Activated T-helper 17 cell treated with anti-CD3 and anti-CD28 coated beads, Interleukin-2, amount 50 U/mL, for 72 hours (primary cell): ENCODE data around the gene GSN. TPM values are rescaled to one million over a fixed set of nuclear protein-coding genes. Genes with fewer than 3 reads are reported as not detected.
A peak's percentile ranks its signal among the peaks of the same experiment; 100 is the strongest.

Experiments
- ATAC-seq: fragments of 150-1000 bp; cut with Tn5 transposase; replicated peaks from 2 replicates; pipeline ENCODE4 v1.10.0; 2021; ENCODE audit warnings: mild to moderate bottlenecking, moderate library complexity
- H3K27ac Mint-ChIP-seq: one replicate; pipeline ENCODE4 v1.8.0; 2022; ENCODE audit warnings: mixed read lengths
- H3K27me3 Mint-ChIP-seq: one replicate; pipeline ENCODE4 v1.8.0; 2022; ENCODE audit warnings: mixed read lengths
- H3K36me3 Mint-ChIP-seq: one replicate; pipeline ENCODE4 v1.8.0; 2022; ENCODE audit warnings: low read depth, mild to moderate bottlenecking, mixed read lengths
- H3K4me1 Mint-ChIP-seq: one replicate; pipeline ENCODE4 v1.8.0; 2022; ENCODE audit warnings: mixed read lengths
- H3K4me3 Mint-ChIP-seq: one replicate; pipeline ENCODE4 v1.8.0; 2022; ENCODE audit warnings: mild to moderate bottlenecking, mixed read lengths
- H3K9me3 Mint-ChIP-seq: one replicate; pipeline ENCODE4 v1.8.0; 2022; ENCODE audit warnings: mixed read lengths
- total RNA-seq, 2 donors: library from RNA; stranded (reverse); gene quantifications; one replicate each; pipeline ENCODE4 v1.2.3, GENCODE V29; 2022

Gene GSN
- total RNA-seq, 2 donors from 2014 or later = 5.1 to 5.6 TPM

GRCh38 chr9:121322037-121322736 is 54.2 kb downstream of the GSN start:
- Mint-ChIP-seq H3K4me1 (no peaks in the 10 kb centered on the region), H3K27me3 (no peaks in the 10 kb centered on the region), H3K27ac (peak overlapping the region; percentile 20), H3K4me3 (peak overlapping the region; percentile 5), H3K9me3 (no peaks in the 10 kb centered on the region), H3K36me3 (no peaks in the 10 kb centered on the region)
- ATAC-seq = peak; percentile 59

GRCh38 chr9:121322737-121323448 is 54.9 kb downstream of the GSN start:
- Mint-ChIP-seq H3K4me3 (no peak overlapping the region), H3K4me1 (no peaks in the 10 kb centered on the region), H3K27ac (peak overlapping the region; percentile 20), H3K36me3 (no peaks in the 10 kb centered on the region), H3K27me3 (no peaks in the 10 kb centered on the region), H3K9me3 (no peaks in the 10 kb centered on the region)
- ATAC-seq = no peak

- H3K4me1 Mint-ChIP-seq = no peaks in the 10 kb centered on the region
- no peak overlapping the region for H3K27ac Mint-ChIP-seq
- H3K9me3 Mint-ChIP-seq = no peaks in the 10 kb centered on the region
- H3K4me3 Mint-ChIP-seq = no peak overlapping the region
- H3K27me3 Mint-ChIP-seq = no peaks in the 10 kb centered on the region
- ATAC-seq = no peak
- H3K36me3 Mint-ChIP-seq = no peaks in the 10 kb centered on the region
Observed at GRCh38 chr9:121323449-121324151, 55.6 kb downstream of the GSN start.

GRCh38 chr9:121324316-121324715 is 56.4 kb downstream of the GSN start:
- H3K27me3 Mint-ChIP-seq = no peaks in the 10 kb centered on the region
- H3K36me3 Mint-ChIP-seq = no peaks in the 10 kb centered on the region
- H3K27ac Mint-ChIP-seq = no peak overlapping the region
- no peak overlapping the region for H3K4me3 Mint-ChIP-seq
- no peak for ATAC-seq
- H3K9me3 Mint-ChIP-seq = no peaks in the 10 kb centered on the region
- no peaks in the 10 kb centered on the region for H3K4me1 Mint-ChIP-seq

GRCh38 chr9:121324755-121325154 is 56.8 kb downstream of the GSN start:
- Mint-ChIP-seq H3K36me3 (no peaks in the 10 kb centered on the region), H3K4me3 (no peak overlapping the region), H3K4me1 (no peaks in the 10 kb centered on the region), H3K9me3 (no peaks in the 10 kb centered on the region), H3K27me3 (no peaks in the 10 kb centered on the region), H3K27ac (no peak overlapping the region)
- no peak for ATAC-seq

GRCh38 chr9:121325387-121325786 is 57.4 kb downstream of the GSN start:
- no peak for ATAC-seq
- H3K9me3 Mint-ChIP-seq = no peaks in the 10 kb centered on the region
- H3K4me3 Mint-ChIP-seq = no peak overlapping the region
- H3K27me3 Mint-ChIP-seq = no peaks in the 10 kb centered on the region
- no peak overlapping the region for H3K27ac Mint-ChIP-seq
- no peaks in the 10 kb centered on the region for H3K36me3 Mint-ChIP-seq
- no peaks in the 10 kb centered on the region for H3K4me1 Mint-ChIP-seq

GRCh38 chr9:121326130-121326838 is 58.3 kb downstream of the GSN start:
- H3K4me1 Mint-ChIP-seq = no peaks in the 10 kb centered on the region
- H3K27ac Mint-ChIP-seq = no peak overlapping the region
- no peaks in the 10 kb centered on the region for H3K36me3 Mint-ChIP-seq
- H3K4me3 Mint-ChIP-seq = no peak overlapping the region
- no peaks in the 10 kb centered on the region for H3K9me3 Mint-ChIP-seq
- H3K27me3 Mint-ChIP-seq = no peaks in the 10 kb centered on the region
- ATAC-seq = no peak

GRCh38 chr9:121326901-121327613 is 59.1 kb downstream of the GSN start:
- H3K9me3 Mint-ChIP-seq = no peaks in the 10 kb centered on the region
- ATAC-seq = no peak
- H3K27ac Mint-ChIP-seq = no peak overlapping the region

GRCh38 chr9:121328476-121328875 is 60.5 kb downstream of the GSN start:
- Mint-ChIP-seq H3K36me3 (no peaks in the 10 kb centered on the region), H3K9me3 (no peaks in the 10 kb centered on the region), H3K4me3 (no peak overlapping the region), H3K27ac (no peak overlapping the region), H3K4me1 (no peaks in the 10 kb centered on the region), H3K27me3 (no peaks in the 10 kb centered on the region)
- ATAC-seq = no peak

More at GRCh38 chr9:121326901-121327613, 59.1 kb downstream of the GSN start:
- Mint-ChIP-seq H3K27me3 (no peaks in the 10 kb centered on the region), H3K4me3 (no peak overlapping the region), H3K36me3 (no peaks in the 10 kb centered on the region), H3K4me1 (no peaks in the 10 kb centered on the region)

- no peak overlapping the region for H3K27ac Mint-ChIP-seq
- H3K4me1 Mint-ChIP-seq = no peaks in the 10 kb centered on the region
- no peak for ATAC-seq
- H3K27me3 Mint-ChIP-seq = no peaks in the 10 kb centered on the region
- no peaks in the 10 kb centered on the region for H3K36me3 Mint-ChIP-seq
- no peaks in the 10 kb centered on the region for H3K9me3 Mint-ChIP-seq
- H3K4me3 Mint-ChIP-seq = no peak overlapping the region
Observed at GRCh38 chr9:121328876-121329681, 61.1 kb downstream of the GSN start.

GRCh38 chr9:121331549-121331948 is 63.6 kb downstream of the GSN start:
- no peak overlapping the region for H3K4me3 Mint-ChIP-seq
- ATAC-seq = no peak
- peak overlapping the region; percentile 21 for H3K27ac Mint-ChIP-seq
- no peaks in the 10 kb centered on the region for H3K4me1 Mint-ChIP-seq
- no peaks in the 10 kb centered on the region for H3K9me3 Mint-ChIP-seq
- H3K27me3 Mint-ChIP-seq = no peaks in the 10 kb centered on the region
- no peaks in the 10 kb centered on the region for H3K36me3 Mint-ChIP-seq

- Mint-ChIP-seq H3K36me3 (no peaks in the 10 kb centered on the region), H3K4me1 (no peaks in the 10 kb centered on the region), H3K4me3 (no peak overlapping the region), H3K27me3 (no peaks in the 10 kb centered on the region), H3K27ac (peak overlapping the region; percentile 55), H3K9me3 (no peaks in the 10 kb centered on the region)
- ATAC-seq = no peak
Observed at GRCh38 chr9:121331992-121332685, 64.2 kb downstream of the GSN start.
